Prostate gland (tissue), 2 donors: ENCODE data around the gene ABCA9.

Experiments
- CTCF ChIP-seq, 4 experiments: fragments of 200-600 bp in 2 of 4; fragments of 450-650 bp in 2 of 4; sonication (generic) in 2 of 4; IDR thresholded peaks; 1 replicate in 3 of 4; 2 replicates in 1 of 4; pipeline ENCODE4 v1.5.1; 2016 to 2019; ENCODE audit warnings: antibody characterized with exemption in 4 of 4, mild to moderate bottlenecking in 2 of 4, moderate library complexity in 2 of 4
- POLR2AphosphoS5 ChIP-seq: sonication (generic); formaldehyde crosslinking; IDR thresholded peaks from one replicate; pipeline ENCODE4 v1.6.1; 2017; ENCODE audit warnings: antibody characterized with exemption

GRCh38 chr17:69098625-69099024 is 37.9 kb upstream of the ABCA9 start:
- TF ChIP-seq CTCF (IDR thresholded peaks at IDR 0.05) (no peak), POLR2AphosphoS5 (no peak)
